Activated CD8-positive, alpha-beta T cell treated with anti-CD3 and anti-CD28 coated beads for 36 hours (primary cell): ENCODE measurements around the gene SNRPD1. TPM values are rescaled to one million over a fixed set of nuclear protein-coding genes. Genes with fewer than 3 reads are reported as not detected.

Source experiments
- ATAC-seq: fragments of 200-7000 bp; cut with Tn5 transposase; one replicate; pipeline ENCODE4 v1.10.0; 2021; ENCODE audit warnings: mild to moderate bottlenecking, moderate library complexity
- CTCF ChIA-PET: fragments of 350-600 bp; sonication (Branson Sonifier 250); formaldehyde crosslinking; loops from one replicate; lab custom pipeline; 2021; ENCODE audit warnings: antibody characterized with exemption; lab: Charles Lee
- POLR2A ChIA-PET: fragments of 350-600 bp; sonication (Branson Sonifier 250); formaldehyde crosslinking; loops from one replicate; lab custom pipeline; 2021; ENCODE audit warnings: antibody characterized with exemption; lab: Charles Lee
- DNase-seq: peaks from one replicate; pipeline ENCODE4 v3.0.0-alpha.2; 2020
- H3K27ac Mint-ChIP-seq: one replicate; pipeline ENCODE4 v1.8.0; 2021; ENCODE audit warnings: mild to moderate bottlenecking, mixed read lengths
- H3K27me3 Mint-ChIP-seq: one replicate; pipeline ENCODE4 v1.8.0; 2021; ENCODE audit warnings: mixed read lengths
- H3K36me3 Mint-ChIP-seq: one replicate; pipeline ENCODE4 v1.8.0; 2021; ENCODE audit warnings: low read depth, mixed read lengths
- H3K4me1 Mint-ChIP-seq: one replicate; pipeline ENCODE4 v1.8.0; 2021; ENCODE audit warnings: low read depth, mixed read lengths
- H3K4me3 Mint-ChIP-seq: one replicate; pipeline ENCODE4 v1.8.0; 2021; ENCODE audit warnings: mild to moderate bottlenecking, moderate library complexity, mixed read lengths
- H3K9me3 Mint-ChIP-seq: one replicate; pipeline ENCODE4 v1.8.0; 2021; ENCODE audit warnings: mixed read lengths
- intact Hi-C: fragments of 100-400 bp; cut with micrococcal nuclease; formaldehyde crosslinking; loops from one replicate; pipeline ENCODE4 v1.10.0; 2022
- total RNA-seq, 2 experiments: library from RNA; stranded (reverse); gene quantifications; one replicate each; pipeline ENCODE4 v1.2.3, GENCODE V29; 2021
- TF ChIP-seq, protein P1 (sequence below): fragments of 200-600 bp; IDR thresholded peaks from one replicate; pipeline ENCODE4 v1.8.0; 2022; ENCODE audit warnings: antibody characterized with exemption, mild to moderate bottlenecking

The SNRPD1 gene
- total RNA-seq, 2 experiments from 2014 or later: 148 to 159 TPM

- Mint-ChIP-seq H3K4me3 (no peak overlapping the region), H3K27me3 (no peaks in the 10 kb centered on the region), H3K4me1 (peaks cover 34% of the 10 kb centered on the region), H3K27ac (no peak overlapping the region), H3K9me3 (no peaks in the 10 kb centered on the region), H3K36me3 (peaks cover 18% of the 10 kb centered on the region)
- peak; percentile 22 for DNase-seq
- intact Hi-C loops: no loop called here
- TF ChIP-seq, protein P1, sequence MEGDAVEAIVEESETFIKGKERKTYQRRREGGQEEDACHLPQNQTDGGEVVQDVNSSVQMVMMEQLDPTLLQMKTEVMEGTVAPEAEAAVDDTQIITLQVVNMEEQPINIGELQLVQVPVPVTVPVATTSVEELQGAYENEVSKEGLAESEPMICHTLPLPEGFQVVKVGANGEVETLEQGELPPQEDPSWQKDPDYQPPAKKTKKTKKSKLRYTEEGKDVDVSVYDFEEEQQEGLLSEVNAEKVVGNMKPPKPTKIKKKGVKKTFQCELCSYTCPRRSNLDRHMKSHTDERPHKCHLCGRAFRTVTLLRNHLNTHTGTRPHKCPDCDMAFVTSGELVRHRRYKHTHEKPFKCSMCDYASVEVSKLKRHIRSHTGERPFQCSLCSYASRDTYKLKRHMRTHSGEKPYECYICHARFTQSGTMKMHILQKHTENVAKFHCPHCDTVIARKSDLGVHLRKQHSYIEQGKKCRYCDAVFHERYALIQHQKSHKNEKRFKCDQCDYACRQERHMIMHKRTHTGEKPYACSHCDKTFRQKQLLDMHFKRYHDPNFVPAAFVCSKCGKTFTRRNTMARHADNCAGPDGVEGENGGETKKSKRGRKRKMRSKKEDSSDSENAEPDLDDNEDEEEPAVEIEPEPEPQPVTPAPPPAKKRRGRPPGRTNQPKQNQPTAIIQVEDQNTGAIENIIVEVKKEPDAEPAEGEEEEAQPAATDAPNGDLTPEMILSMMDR: no peak
- CTCF ChIA-PET: no interaction called here
- peak; percentile 76 for ATAC-seq
- POLR2A ChIA-PET: interaction anchor here (0.8 to 1.2 kb wide), 2 partner anchors 20 to 29 kb away, joined by 3 read pairs; no protein-coding TSS in a partner anchor
Observed at GRCh38 chr18:21593540-21594257, 18.4 kb upstream of the SNRPD1 start.

DNA sequence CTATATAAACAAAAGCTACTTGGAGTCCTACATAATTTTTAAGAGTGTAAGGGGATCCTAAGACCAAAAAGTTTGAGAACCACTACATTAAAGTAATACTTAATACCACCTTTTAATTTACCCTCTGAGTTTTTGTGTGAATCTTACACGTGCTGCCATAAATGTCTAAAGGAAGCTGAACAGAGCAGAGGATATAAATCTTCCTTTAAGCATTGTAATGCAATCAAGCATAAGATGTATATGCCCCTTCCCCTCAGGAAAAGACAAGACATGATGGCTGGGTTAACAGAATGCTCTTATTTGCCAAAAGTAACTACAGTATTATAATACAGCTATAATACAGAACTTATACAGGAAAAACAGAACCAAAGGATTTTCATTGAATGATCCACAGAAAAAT is 14.5 kb upstream of the SNRPD1 start:
- Mint-ChIP-seq H3K4me1 (peaks cover 36% of the 10 kb centered on the region), H3K27me3 (no peaks in the 10 kb centered on the region), H3K4me3 (peak overlapping the region; percentile 19), H3K36me3 (peaks cover 13% of the 10 kb centered on the region), H3K9me3 (no peaks in the 10 kb centered on the region), H3K27ac (peak overlapping the region; percentile 42)
- ATAC-seq (no peak), DNase-seq (no peak)
- ChIA-PET CTCF (interaction anchor here (0.9 to 2.4 kb wide), 4 partner anchors 15 to 108 kb away, joined by 3 to 11 read pairs (median 3); partner anchors contain the start of gene SNRPD1), POLR2A (interaction anchor here (0.5 to 1.2 kb wide), 2 partner anchors 13 to 15 kb away, joined by 3 to 5 read pairs; partner anchors contain the start of gene SNRPD1)
- intact Hi-C loops: no loop called here
- TF ChIP-seq, protein P1: no peak

DNA sequence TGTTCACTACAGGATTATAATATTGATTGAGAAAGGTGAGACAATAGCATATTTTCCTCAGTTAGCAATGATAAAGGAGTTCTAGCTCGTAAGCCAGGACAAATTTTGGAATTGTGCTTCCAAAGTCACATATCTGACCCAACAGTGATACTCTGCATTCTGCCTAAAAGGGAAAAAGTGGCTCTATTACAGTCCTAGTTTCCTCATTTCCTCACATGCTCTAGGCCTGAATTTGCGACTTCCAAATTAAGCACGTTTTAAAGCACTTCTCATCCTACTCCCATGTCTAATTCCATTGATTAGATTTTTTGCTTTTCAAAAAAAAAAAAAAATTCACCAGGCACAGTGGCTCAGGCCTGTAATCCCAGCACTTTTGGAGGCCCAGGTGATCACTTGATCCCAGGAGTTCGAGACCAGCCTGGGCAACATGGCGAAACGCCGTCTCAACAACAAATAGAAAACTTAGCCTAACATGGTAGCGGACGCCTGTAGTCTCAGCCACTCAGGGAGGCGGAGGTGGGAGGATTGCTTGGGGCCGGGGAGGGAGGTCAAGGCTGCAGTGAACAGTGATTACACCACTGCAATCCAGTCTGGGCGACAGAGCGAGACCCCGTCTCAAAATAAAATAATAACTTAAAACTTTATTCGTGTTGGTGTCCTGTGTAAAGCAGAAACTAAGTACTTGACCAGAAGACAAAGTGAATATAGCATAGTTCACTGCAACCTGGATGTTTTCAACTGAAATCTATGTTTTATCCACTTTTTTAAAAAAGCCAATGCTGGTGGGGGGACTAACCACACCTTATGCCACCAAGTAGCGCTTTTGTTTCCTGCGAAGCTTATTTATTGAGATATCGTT is 13.2 kb upstream of the SNRPD1 start:
- peak overlapping the region; percentile 86 for H3K4me3 Mint-ChIP-seq
- CTCF ChIA-PET: interaction anchor here (1.2 to 5.5 kb wide), 4 partner anchors 12 to 109 kb away, joined by 3 to 144 read pairs (median 7); partner anchors contain the start of gene SNRPD1

DNA sequence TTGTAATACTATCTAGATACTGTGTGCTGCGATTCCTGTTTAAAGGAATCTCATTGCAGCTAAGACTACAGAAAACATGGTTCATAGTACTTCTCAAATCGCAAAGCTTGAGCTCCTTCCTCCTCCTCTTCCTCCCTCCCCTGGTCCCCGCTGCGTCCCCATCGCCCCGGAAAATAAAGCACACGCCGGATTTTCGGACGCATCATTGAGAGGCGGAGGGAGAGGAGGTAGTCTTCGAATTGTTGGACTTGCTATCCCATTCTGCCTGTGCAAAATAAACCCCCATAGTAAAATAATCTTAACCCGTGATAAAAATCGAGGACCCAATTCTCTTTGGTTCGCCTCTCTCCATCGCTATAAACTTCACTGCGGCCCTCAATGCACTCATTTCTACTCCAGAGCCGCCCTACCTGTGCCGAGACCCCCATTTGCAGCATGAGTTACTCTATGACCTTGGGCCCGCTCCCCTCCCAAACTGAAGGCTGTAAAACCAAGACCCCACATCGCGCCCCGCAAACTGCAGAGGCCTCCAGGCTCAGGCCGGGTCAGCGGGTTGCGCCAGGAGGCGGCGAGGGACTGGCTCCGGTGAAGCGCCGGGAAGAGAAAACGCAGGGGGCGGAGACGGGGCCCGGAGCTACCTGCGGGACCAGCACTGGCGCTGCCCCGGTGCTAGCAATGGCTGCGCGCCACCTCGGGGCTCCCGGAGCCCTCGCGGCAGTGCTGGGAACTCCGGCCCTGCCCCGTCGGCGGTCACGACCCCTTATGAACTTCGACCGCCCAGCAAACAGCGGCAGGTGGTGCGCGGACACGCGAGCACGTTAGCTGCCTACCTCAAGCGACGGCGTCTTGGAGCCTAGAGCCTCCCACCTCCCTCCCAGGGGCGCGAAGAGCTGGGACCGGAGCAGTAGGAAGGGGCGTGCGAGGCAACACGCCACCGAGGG is 12.3 kb upstream of the SNRPD1 start:
- POLR2A ChIA-PET: interaction anchor here (0.8 to 5.2 kb wide), 18 partner anchors 9 to 141 kb away, joined by 3 to 89 read pairs (median 4); partner anchors contain the start of genes ABHD3, MIB1 and SNRPD1
- intact Hi-C loops: loop anchor here (10.0 kb wide), 1 partner anchor 55 kb away; no protein-coding TSS in a partner anchor
- ATAC-seq (peak; percentile 56), DNase-seq (peak; percentile 17)
- H3K9me3 Mint-ChIP-seq: no peaks in the 10 kb centered on the region
- peak overlapping the region; percentile 86 for H3K4me3 Mint-ChIP-seq
- peaks cover 4% of the 10 kb centered on the region for H3K36me3 Mint-ChIP-seq
- no peaks in the 10 kb centered on the region for H3K27me3 Mint-ChIP-seq
- peak overlapping the region; percentile 98 for H3K27ac Mint-ChIP-seq
- CTCF ChIA-PET: interaction anchor here (0.8 to 5.5 kb wide), 31 partner anchors 9 to 751 kb away, joined by 3 to 144 read pairs (median 4); partner anchors contain the start of genes MIB1 and SNRPD1
- TF ChIP-seq, protein P1: no peak
- peaks cover 32% of the 10 kb centered on the region for H3K4me1 Mint-ChIP-seq

More for the DNA sequence above, 13.2 kb upstream of the SNRPD1 start:
- ATAC-seq (no peak), DNase-seq (no peak)
- TF ChIP-seq, protein P1: no peak
- H3K27me3 Mint-ChIP-seq: no peaks in the 10 kb centered on the region
- peaks cover 31% of the 10 kb centered on the region for H3K4me1 Mint-ChIP-seq
- H3K27ac Mint-ChIP-seq: peak overlapping the region; percentile 98
- POLR2A ChIA-PET: interaction anchor here (1.4 to 5.2 kb wide), 4 partner anchors 9 to 67 kb away, joined by 3 to 89 read pairs (median 4); partner anchors contain the start of gene SNRPD1
- peaks cover 7% of the 10 kb centered on the region for H3K36me3 Mint-ChIP-seq
- no peaks in the 10 kb centered on the region for H3K9me3 Mint-ChIP-seq
- intact Hi-C loops: no loop called here
